ENCODE measurements around the gene PIP5K1C.
"Not testable (repeated sequence)": the region's sequence is repeated elsewhere in the genome, so short reads cannot be mapped to it uniquely, and the experiment has no call there.

PIP5K1C gene

GRCh38 chr19:3591876-3592613, 108.2 kb downstream of the PIP5K1C start:
- no peak for DNase-seq

- no peak for DNase-seq
Observed at GRCh38 chr19:3590991-3591659, 109.1 kb downstream of the PIP5K1C start.

- DNase-seq: no peak
Observed at GRCh38 chr19:3589949-3590348, 110.3 kb downstream of the PIP5K1C start.

GRCh38 chr19:3589439-3589838, 110.8 kb downstream of the PIP5K1C start:
- DNase-seq: no peak

- no peak for DNase-seq
Observed at GRCh38 chr19:3586707-3587346, 113.4 kb downstream of the PIP5K1C start.

- DNase-seq: no peak
Observed at GRCh38 chr19:3586127-3586626, 114.1 kb downstream of the PIP5K1C start.

GRCh38 chr19:3585301-3586126, 114.8 kb downstream of the PIP5K1C start, which contains the start of gene GIPC3:
GIPC3 (plus strand) TSS chr19:3585478; CDS start chr19:3585598, 120 bp downstream.
- DNase-seq: no peak

GRCh38 chr19:3584036-3584802, 116.0 kb downstream of the PIP5K1C start:
- not testable (repeated sequence) for DNase-seq

- DNase-seq: not testable (repeated sequence)
Observed at GRCh38 chr19:3581792-3582191, 118.5 kb downstream of the PIP5K1C start.

Measured in hypothalamus (tissue), 51 donors.